Thoracic aorta (tissue), 2 donors: Measurements from ENCODE around the gene SLC39A10. TPM values are rescaled to one million over a fixed set of nuclear protein-coding genes. Genes with fewer than 3 reads are reported as not detected.
"Not testable (repeated sequence)": the region's sequence is repeated elsewhere in the genome, so short reads cannot be mapped to it uniquely, and the experiment has no call there.

Source experiments
- ATAC-seq: fragments of 150-250 bp; one replicate; pipeline ENCODE4 v1.8.0; 2017; ENCODE audit warnings: low read depth; ENCODE audit not compliant: insufficient number of reproducible peaks, low FRiP score
- DNase-seq: peaks from one replicate; pipeline ENCODE4 v3.0.0-alpha.2; 2020; ENCODE audit warnings: low spot score
- H3K27ac ChIP-seq, 2 donors: fragments of 200-600 bp; sonication (generic); 1 replicate in 1 of 2; 2 replicates in 1 of 2; pipeline ENCODE4 v1.5.1; 2016; ENCODE audit warnings: mild to moderate bottlenecking in 2 of 2, moderate library complexity in 2 of 2
- H3K27me3 ChIP-seq: fragments of 200-600 bp; sonication (generic); replicated peaks from 2 replicates; pipeline ENCODE4 v1.6.0; 2016; ENCODE audit warnings: mild to moderate bottlenecking; ENCODE audit not compliant: insufficient read depth
- H3K36me3 ChIP-seq: fragments of 200-600 bp; sonication (generic); one replicate; pipeline ENCODE4 v1.5.1; 2016
- H3K4me1 ChIP-seq, 2 donors: fragments of 200-600 bp; sonication (generic); 1 replicate in 1 of 2; 2 replicates in 1 of 2; pipeline versions ENCODE4 v1.5.1 to v1.6.0; 2016; ENCODE audit warnings: low read depth in 2 of 2, mild to moderate bottlenecking in 1 of 2; ENCODE audit not compliant: control insufficient read depth in 1 of 2
- H3K4me3 ChIP-seq: fragments of 200-600 bp; sonication (generic); 2 replicates; pipeline ENCODE4 v1.5.1; 2016; ENCODE audit warnings: mild to moderate bottlenecking
- H3K9me3 ChIP-seq: fragments of 200-600 bp; sonication (generic); 2 replicates; pipeline ENCODE4 v1.5.1; 2016
- CTCF ChIP-seq: fragments of 200-600 bp; sonication (generic); IDR thresholded peaks from one replicate; pipeline ENCODE4 v1.5.1; 2019; ENCODE audit warnings: antibody characterized with exemption
- total RNA-seq, 2 donors: library from RNA; depleted of rRNA; stranded (reverse); fragments of >200 nt; gene quantifications; one replicate each; pipeline versions ENCODE4 v1.1.0 to v1.2.3, GENCODE V29; 2016

Gene SLC39A10
- total RNA-seq, 2 donors from 2014 or later, result 12.5 to 13.1 TPM

DNA sequence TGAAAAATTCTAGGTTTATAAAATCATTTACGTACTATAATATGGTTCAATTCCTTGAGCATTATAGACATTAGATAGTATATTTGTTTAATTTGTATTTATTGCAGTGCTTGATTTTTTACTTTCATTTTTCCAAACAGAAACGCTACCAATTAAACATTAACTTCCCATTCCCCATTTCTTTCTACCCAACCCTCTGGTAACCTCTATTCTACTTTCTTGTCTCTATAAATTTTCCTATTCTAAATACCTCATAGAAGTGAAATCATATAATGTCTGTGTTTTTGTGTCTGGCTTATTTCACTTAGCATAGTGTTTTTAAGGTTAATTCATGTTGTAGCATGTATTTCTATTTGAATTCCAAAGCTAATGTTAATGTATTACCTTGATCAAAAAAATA is 11.6 kb upstream of the SLC39A10 start:
- H3K4me3 ChIP-seq, result no peak overlapping the region
- ATAC-seq (no peak), DNase-seq (no peak)
- H3K27me3 ChIP-seq, result no peaks in the 10 kb centered on the region
- H3K9me3 ChIP-seq, result no peaks in the 10 kb centered on the region
- no peak for TF ChIP-seq CTCF
- no peaks in the 10 kb centered on the region for H3K4me1 ChIP-seq
- no peaks in the 10 kb centered on the region for H3K36me3 ChIP-seq
- H3K27ac ChIP-seq, result no peak overlapping the region

- no peak overlapping the region for H3K27ac ChIP-seq
- ATAC-seq, result no peak
- no peaks in the 10 kb centered on the region for H3K27me3 ChIP-seq
Observed at GRCh38 chr2:195646424-195646823, 10.6 kb upstream of the SLC39A10 start.

DNA sequence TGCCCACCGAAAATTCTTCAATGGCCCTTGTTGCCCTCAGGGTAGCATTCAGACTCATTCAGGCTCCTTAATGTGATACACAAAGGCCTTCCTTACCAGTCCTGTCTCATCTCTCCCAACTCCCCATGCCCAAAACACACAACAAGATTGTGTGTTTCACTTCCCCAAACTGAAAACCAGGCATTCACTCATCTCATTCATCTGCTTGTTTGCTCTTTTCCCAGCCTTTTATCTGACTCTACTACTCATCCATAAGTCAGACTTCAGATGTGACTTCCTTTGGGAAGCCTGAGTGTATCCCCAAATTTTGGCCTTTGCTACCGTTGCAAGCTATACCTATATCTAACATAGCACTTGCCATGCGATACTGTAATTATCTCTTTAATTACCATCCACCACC is 9.7 kb upstream of the SLC39A10 start:
- DNase-seq (no peak), ATAC-seq (no peak)
- no peaks in the 10 kb centered on the region for H3K4me1 ChIP-seq
- H3K4me3 ChIP-seq, result no peak overlapping the region
- H3K27ac ChIP-seq, result no peak overlapping the region
- no peaks in the 10 kb centered on the region for H3K27me3 ChIP-seq
- no peak for TF ChIP-seq CTCF
- no peaks in the 10 kb centered on the region for H3K9me3 ChIP-seq
- H3K36me3 ChIP-seq, result no peaks in the 10 kb centered on the region

More at GRCh38 chr2:195646424-195646823, 10.6 kb upstream of the SLC39A10 start:
- no peak for TF ChIP-seq CTCF
- no peak for DNase-seq
- Histone ChIP-seq H3K4me3 (no peak overlapping the region), H3K4me1 (no peaks in the 10 kb centered on the region), H3K36me3 (no peaks in the 10 kb centered on the region), H3K9me3 (no peaks in the 10 kb centered on the region)

- H3K36me3 ChIP-seq, DNase-seq, H3K4me3 ChIP-seq, ATAC-seq, H3K9me3 ChIP-seq, H3K27ac ChIP-seq, H3K27me3 ChIP-seq, H3K4me1 ChIP-seq: not testable (repeated sequence)
Observed at GRCh38 chr2:195648370-195648769, 8.7 kb upstream of the SLC39A10 start.

DNA sequence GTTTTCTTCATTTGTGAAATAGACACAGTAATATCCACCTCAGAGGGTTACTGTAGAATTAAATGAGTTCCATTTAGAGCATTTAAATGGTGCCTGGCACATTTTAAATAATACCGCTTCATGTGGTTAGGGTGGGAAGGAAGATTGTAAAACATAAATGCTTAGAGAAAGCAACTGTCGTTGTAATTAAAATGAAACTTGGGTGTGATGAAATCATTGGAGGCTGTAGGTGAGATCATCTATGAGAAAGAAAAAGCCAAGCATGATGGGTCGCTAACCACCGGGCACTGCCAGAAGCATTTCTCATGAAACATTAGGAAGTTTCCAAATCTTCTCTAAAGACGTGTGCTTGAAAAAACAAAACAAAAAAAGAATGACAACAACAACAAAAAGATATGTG is 8.2 kb upstream of the SLC39A10 start:
- Histone ChIP-seq H3K27me3 (no peaks in the 10 kb centered on the region), H3K4me3 (no peak overlapping the region), H3K4me1 (no peaks in the 10 kb centered on the region), H3K9me3 (no peaks in the 10 kb centered on the region), H3K36me3 (no peaks in the 10 kb centered on the region), H3K27ac (no peak overlapping the region)
- no peak for TF ChIP-seq CTCF
- DNase-seq (no peak), ATAC-seq (no peak)

GRCh38 chr2:195649629-195650190 is 7.3 kb upstream of the SLC39A10 start:
- ATAC-seq, result no peak
- Histone ChIP-seq H3K4me3 (no peak overlapping the region), H3K4me1 (no peaks in the 10 kb centered on the region), H3K27ac (no peak overlapping the region), H3K9me3 (no peaks in the 10 kb centered on the region), H3K27me3 (no peaks in the 10 kb centered on the region), H3K36me3 (no peaks in the 10 kb centered on the region)
- no peak for TF ChIP-seq CTCF
- DNase-seq, result no peak
